AG08396 (cell line): ENCODE measurements around the gene UGT1A10.

Experiments
- DNase-seq: peaks from one replicate; pipeline ENCODE4 v3.0.0; 2012; ENCODE audit warnings: low spot score, mixed read lengths

UGT1A10 gene

DNA sequence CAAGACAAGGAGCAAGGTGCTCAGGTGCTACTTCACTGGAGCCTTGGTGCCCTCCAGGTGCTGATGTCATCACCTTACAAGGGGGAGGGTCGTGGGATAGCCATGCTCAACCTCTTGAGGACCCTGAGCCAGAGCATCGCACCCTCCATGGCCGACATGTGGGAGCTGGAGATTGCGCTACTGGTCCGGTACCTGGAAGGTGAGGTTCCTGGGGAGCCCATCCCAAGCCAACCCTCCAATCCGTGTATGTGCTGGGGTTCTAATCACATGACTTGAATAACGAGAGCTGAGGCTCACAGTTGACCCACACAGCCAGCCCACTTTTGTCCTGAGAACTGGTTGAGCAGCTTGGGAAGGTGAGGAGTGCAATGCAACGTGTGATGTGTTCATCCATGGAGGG, 167.7 kb downstream of the UGT1A10 start:
- DNase-seq = no peak

DNA sequence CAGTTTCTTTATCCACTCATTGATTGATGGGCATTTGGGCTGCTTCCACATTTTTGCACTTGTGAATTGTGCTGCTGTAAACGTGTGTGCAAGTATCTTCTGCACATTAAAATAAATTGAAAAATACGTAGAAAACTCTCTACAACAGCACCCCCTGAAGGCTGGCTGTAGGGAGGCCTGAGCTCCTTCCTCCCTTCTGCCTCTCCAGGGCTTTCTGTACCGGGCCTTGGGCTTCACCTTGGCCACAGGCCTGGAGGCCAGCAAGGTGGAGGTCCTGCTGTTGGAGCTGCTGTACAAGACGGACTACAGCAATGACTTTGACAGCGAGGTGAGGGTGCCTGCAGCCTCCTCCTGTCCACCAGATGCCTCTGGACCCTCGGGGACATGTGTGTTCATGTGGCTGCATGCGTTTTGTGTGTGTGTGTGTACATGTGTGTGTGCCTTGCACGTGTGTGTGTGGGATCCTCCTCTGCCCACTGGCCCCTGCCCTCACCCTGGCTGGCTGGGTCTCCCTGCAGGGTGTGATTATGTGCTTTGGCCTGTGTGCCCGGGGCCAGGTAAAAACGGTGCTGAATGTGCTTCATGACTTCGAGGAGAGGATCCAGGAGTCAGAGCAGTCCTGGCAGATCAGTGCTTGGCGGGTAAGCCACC, 171.1 kb downstream of the UGT1A10 start:
- no peak for DNase-seq

DNA sequence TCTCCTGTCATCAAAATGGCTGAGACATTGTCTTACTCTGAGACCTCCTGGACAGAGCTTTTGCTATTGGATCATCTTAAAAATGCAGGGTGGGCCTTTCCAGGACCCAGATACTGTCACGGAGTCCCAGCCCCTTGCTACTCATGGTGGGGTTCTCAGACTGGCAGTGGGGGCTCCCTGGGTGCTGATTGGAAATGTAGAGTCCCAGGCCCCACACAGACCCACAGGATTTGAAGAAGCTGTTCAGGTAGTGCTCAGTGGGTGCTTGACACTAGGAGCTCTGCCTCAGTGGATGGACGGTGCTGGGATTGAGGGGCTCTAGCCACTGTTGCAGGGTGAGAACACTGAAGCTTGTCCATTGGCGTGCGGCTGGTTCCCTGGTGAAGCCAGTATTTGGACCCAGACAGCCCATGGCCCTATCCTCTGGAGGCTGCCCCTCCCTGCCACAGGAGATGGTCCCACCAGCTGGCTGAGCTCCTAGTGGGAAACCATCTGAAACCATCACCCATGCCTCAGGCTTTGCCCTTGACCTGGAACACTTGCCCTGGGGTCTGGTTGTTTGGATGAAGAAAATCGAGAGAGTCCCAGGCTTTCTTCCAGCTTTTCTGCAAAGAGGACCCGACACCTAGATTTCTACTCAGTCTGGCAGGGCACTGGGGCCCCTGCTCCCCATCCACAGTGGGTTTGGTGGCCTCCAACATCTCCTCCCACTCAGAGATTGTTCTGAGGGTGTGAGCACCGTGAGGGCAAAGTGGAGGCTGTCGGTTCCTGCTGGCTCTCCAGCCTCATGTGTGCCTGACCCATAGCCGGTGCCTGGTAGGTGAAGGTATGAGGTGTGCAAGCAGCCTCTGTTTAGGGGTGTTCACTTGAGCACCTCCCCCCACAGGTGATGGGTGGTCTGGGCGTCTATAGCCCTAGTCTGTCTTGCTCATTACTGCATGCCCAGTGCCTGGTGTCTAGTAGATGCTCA, 172.0 kb downstream of the UGT1A10 start:
- no peak for DNase-seq

DNA sequence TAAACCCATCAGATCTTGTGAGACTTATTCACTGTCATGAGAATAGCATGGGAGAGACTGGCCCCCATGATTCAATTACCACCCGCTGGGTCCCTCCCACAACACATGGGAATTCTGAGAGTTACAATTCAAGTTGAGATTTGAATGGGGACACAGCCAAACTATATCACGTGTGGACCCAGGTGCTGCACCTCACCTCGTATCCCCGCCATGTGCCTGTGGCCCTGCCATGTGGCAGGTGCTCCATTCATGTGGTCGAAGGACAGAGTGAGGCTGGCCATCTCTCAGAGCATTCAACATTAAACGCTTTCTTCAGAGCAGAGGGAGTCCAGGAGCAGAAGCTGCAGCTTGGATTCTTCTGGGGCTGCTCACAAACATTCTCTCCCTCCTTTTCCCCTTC, 174.1 kb downstream of the UGT1A10 start:
- DNase-seq = no peak

DNA sequence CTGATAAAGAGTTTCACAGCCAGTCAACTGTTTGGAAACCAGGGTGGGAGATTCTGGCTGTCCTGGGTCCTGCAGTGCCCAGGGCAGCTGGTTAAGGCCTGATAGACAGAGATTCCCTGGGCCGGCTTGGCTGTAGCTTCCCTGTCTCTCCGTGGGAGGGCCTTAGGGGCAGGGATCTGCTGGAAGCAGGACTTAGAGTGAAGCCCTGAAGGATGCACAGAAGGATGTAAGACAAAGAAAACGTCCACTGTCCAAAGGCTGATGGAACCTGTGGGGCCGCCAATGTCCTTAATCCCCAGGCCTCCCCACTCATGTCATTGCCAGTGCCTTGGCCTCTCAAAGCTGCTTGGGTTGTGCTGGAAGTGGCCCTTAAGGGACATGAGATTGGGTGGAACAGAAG, 174.8 kb downstream of the UGT1A10 start:
- DNase-seq = no peak

DNA sequence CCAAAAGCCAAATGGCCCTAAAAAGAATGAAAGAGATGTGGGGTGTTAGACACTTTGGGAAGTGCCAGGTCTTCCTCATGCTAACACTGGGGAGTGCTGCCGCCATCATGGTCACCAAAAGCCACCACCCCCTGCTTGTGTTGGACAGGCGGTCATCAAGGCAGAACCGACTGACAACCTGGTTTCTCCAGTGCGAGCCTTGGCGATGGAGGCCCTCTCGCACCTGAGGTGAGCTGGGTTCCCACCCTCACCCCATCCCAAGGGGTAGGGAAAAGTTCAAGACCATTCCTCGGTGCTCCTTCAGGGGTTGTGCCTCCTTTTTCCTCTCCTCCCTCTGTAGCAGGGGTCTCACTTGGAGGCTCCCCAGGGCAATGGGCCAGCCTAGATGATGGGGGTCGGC, 175.5 kb downstream of the UGT1A10 start:
- DNase-seq = no peak

DNA sequence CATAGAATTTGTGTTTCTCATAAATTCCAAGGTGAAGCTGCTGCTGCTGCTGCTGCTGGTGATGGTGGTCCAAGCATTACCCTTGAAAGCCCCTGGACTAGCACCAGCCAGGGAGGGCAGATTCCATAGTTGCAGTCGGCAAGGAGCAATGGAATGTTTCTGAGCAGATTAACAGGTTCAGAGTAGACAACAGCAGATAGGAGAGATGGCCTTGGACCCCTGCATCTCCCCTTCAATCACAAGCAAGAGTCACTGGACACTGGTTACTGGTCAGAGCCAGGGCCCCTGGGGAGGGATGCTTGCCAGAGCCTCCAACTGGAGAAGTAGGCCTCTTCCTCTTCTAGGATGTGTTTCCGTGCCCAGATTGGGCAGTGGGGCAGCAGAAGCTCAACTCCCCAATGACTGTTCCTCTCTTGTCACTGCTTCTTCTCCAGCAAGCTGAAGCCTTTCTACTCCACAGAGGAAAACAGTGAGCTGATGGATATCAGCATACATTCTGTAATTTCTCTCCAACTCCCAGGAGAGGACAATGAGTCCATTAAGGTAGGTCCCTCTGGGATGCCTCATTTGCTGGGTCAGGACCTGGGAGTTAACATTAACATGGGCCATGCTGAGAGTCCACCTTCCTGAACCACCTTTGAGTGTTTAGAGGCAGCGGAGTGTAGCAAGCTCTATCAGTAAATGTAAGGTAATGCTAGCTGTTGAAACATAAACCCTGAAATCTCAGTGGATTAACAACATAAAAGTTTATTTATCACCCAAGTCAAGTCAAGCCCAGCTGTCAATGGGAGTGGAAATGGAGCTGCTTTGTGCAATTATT, 177.2 kb downstream of the UGT1A10 start:
- no peak for DNase-seq

DNA sequence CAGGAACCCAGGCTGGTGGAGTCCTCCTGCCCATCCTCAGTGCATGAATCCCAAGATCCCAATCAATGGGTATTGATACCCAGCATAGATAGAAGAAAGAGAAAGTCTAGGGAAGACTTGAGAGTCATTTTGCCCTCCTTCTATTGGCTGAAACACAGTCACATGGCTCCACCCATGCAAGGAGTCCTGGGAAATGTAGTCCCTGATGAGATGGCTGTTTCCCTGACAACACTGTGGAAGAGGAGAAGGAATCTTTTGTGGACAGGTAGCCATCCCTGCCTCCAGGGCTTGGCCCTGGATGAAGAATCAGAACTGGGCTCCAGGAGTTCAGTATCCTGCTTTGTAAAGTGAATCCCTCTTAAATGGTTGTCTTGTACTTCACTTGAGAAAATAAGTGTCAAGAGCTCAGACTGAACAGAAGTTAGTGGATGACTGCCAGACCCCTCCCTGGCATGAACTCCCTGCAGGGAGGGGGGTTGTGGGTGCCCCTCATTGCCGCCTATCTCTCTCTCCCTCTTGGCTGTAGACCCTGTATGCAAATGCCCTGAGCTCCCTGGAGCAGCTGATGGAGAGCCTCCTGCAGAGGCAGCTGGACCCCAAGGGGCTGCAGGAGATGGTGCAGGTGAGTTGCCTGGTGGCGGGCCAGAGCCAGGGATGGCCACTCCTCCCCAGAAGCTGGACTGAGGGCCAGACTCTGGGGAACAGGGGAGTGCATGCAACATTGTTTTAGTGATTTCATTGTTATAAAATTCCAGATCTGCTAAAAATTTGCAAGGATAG, 178.0 kb downstream of the UGT1A10 start:
- DNase-seq = no peak

DNA sequence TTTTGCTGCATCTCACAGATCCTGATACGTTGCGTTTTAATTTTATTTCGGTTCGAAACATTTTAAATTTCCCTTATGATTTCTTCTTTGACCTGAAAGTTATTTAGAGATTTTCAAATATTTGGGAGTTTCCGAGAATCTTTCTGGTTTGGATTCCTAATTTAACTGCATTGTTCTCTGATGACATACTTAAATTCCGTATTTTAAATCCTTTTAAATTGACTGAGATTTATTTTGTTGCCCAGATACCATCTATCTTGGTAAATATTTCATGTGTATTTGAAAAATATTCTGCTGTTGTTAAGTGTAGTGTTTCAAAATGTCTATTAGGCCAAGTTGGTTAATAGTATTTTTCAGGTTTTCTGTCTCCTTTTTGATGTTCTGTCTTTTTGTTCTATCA, 179.6 kb downstream of the UGT1A10 start:
- DNase-seq = no peak

DNA sequence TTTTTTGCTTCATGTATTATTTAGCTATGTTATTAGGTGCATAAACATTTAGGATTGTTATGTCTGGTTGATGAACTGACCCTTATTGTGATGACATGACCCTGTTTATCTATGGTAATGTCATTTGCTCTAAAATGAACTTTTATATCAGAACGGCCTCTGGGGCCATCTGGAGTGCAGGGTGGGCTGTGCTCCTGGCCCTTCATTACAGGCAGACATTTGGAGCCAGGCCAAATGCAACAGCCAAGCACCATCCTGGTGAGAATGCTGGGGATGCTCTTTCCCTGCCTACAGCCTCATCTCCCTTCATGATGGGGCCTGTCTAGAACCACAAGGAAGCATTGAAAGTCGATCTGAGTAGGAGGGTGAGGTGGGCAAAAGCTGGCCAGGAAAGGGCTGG, 180.1 kb downstream of the UGT1A10 start:
- no peak for DNase-seq

DNA sequence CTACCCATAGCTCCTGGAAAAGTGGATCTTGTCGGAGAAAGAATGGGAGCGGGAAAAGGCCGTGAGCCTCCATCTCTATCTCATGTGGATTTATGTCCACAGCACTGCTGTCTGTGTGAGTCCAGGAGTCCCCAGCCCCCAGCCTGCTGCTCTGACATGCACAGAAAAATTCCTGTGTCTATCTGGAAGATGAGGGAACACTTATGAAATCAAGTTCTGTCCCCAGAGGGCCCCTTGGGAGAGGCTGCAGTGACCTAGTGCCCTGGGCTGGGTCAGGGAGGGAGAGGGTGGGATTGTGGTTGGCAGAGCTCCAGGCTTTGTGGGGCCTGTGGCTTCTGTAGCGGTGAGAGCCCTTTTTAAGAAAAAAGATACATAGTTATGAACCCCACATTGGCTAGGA, 180.5 kb downstream of the UGT1A10 start:
- no peak for DNase-seq

DNA sequence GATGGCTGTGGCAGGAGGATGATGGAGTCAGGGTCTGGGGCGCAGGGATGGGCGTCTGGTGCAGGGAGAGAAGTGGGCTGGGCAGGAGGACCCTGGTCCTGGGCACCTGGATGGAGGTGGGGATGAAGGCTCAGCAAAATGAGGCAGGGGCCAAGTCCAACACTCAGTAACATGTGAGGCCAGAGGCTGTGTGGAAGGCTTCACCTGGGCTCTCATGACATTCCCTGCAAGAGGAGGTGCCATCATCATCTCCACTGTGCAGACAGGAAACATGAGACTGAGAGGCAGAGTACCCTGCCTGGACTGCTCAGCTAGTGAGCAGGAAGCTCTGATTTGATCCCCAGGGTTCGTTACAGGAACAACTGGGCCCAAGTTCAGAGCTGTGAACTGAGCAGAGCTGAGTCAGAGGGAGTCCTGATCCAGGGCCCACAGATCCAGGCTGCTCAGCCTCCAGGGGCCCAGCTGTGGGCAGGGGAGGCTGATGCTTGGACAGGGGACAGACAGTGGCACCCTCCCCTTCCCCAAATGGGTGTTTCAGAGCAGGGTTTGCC, 181.2 kb downstream of the UGT1A10 start:
- no peak for DNase-seq

DNA sequence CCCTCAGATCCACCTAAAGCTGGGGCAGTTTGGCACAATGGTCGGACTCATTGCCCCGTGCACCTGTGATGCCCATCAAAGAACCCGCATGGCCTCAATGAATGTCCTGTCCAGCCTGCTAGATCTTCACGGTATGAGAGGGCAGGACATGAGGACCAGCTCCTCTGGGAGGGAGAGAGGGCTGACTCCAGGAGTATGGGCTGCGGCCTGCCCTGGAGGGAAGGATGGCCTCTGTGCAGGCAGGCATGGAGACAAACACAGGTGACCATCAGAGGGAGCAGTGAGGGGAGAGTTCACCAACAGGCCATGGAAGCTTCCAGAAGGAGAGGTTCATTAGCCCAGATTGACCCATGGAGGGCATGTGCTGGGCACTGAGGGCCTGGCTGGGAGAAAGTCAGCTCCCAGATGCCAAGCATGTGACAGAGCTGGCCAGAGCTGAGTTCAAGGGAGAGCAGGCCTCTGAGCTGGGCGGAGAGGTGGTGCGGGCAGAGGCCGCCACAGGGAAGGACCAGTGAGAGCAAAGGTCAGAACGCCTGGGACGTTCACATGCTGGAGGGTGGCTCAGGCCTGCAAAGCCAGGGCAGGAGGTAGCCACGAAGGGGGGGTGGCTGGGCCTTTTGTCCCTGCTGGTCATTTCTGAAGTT, 181.9 kb downstream of the UGT1A10 start:
- DNase-seq = no peak

DNA sequence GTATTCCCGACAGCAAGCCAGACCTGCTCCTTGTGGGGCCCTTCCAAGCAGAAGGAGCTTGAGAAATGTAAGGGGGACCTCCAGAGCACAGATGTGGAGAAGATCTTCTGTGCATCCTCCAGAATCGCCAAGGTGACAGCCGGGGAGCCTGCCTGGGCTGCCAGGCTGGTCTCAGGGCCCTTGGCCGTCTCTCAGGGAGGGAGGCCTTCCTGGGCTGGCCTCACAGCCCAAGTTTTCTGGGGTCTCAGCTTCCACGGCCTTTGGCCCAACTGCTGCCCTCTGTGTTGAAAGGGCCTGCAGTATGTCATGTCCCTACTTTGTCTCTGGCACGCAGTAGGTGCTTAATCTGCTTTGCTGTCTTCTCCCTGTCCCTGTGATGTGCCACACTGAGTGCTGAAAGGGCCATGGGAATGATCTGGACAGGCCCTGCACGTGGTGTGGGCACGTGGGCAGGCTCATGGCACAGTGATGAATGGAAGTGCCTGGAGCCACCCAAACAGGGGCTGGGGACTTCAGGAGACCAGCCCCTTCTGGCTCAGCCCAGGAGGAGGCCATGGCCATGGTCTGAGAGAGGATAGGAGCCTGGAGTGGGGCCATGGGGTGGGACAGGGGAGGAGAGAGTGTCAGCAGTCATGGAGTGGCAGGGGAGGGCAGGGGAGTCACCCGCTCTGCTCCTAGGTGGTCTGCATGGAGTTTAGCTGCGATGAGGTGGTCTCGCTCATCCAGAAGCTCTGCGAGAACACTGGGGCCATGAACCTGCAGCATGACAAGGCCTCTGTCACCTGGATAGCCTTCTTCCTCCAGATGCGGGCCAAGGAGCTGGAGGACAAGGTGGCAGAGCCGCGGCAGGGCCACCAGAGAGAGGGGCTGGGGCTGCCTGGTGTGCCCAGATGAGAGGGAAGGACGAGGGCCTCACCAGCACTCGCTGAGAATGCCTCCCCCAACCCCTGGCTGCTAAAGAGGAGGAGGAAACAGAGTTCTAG, 182.7 kb downstream of the UGT1A10 start:
- DNase-seq = no peak

DNA sequence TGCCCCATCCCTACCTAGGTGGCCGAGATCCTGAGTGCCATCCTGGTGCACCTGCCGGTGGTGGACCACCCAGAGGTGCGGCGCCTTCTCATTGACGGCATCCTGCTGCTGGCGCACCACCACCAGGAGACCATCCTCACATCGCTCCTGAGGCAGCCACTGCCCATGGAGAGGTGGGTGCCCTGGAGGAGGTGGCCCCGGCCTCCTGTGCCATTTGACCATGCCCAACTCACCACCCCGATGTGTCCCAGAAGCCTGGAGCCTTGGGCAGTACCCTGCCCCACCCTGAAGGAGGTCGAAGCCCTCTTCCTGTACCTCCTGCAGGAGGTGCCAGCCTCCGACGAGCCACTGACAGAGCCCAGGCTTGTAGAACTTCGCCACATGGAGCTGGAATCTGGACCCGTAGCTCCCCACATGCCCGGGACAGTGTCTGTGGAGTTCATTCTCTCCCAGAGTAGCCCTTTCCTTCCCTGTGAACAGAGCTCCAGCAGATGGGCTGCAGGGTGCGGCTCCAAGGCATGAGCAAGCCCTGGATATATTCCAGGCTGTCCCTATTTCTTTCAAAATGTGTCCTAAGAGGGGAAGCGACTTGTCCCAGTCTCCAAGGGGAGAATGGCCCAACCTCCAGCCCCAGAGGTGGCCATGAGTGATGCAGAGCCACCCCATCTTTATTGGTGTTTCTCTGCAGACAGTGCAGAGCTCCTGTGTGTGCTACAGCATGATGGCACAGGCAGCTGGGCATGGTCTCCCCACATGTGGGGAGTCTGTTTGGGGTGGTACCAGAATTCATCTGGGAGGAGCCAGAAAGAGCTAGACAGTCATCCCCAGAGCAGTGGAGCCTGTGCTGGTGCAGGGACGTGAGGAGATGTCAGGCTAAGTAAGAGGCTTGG, 183.9 kb downstream of the UGT1A10 start:
- DNase-seq = no peak

DNA sequence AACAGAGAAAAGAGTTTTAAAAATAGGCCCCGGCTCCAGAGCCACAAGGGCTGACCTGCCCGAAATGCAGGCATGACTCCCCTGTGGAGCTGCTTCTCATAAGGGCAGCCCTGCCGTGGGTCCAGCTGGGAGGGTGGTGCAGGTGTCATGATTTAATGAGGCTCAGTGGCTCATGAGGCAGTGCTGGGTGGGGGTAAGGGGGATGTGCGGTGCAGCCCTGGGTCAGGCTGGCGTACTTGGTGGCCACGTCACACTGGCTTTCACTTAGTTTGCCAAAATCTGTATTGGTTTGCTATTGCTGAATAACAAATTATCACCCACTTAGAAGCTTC, 184.5 kb downstream of the UGT1A10 start:
- DNase-seq = no peak

DNA sequence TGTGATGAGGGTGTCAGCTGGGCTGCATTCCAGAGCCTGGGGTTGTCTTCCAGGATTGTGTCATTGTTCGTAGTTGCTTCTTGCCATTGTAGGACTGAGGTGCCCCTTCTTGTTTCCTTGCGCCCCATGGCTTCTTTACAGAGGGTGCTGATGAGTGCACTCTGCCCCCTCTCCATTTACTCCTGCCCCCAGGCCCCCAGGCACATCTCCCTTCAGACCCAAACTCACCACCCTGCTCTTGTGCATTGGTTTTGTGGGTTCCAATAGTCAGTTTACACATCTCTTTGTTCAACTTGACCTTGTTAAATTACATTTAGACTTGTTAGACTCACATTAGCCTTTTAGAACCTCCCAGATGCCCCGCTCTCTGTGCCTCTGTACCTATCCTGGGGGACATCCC, 184.9 kb downstream of the UGT1A10 start:
- DNase-seq = no peak

DNA sequence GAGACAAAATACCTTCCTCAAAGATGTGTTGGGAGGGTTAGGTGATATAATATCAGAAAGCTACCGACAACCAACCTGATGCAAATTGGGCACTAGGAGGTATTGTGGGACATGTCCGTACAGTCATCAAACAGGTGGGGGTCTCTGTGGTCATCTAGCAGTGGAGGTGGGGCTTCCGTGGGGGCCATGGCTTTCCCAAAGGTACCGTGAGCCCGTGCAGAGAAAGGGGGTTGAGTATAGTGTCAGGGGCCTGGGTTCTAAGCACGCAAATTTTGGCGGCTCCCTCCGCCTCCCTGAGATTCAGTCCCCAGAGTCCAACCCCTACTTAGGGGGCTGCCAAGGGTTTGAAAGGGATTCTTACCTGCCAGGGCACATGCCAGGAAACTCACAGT, 185.5 kb downstream of the UGT1A10 start:
- DNase-seq = no peak
